Esophagus muscularis mucosa (tissue), 4 donors: ENCODE data around the gene BRAT1. TPM values are rescaled to one million over a fixed set of nuclear protein-coding genes. Genes with fewer than 3 reads are reported as not detected.

Experiments used
- DNase-seq: peaks from one replicate; pipeline ENCODE4 v3.0.0-alpha.2; 2017; ENCODE audit errors: extremely low spot score
- H3K27ac ChIP-seq, 4 donors: fragments of 200-600 bp; sonication (generic); replicated peaks in 1 of 4; 1 replicate in 3 of 4; 2 replicates in 1 of 4; pipeline ENCODE4 v1.5.1; 2016 to 2019; ENCODE audit warnings: mild to moderate bottlenecking in 1 of 4
- H3K27me3 ChIP-seq, 4 donors: fragments of 200-600 bp; sonication (generic); one replicate each; pipeline versions ENCODE4 v1.5.1 to v1.6.0; 2016 to 2019
- H3K36me3 ChIP-seq, 4 donors: fragments of 200-600 bp; sonication (generic); one replicate each; pipeline ENCODE4 v1.5.1; 2016 to 2019
- H3K4me1 ChIP-seq, 4 donors: fragments of 200-600 bp; sonication (generic); one replicate each; pipeline ENCODE4 v1.5.1; 2016 to 2019
- H3K4me3 ChIP-seq, 4 donors: fragments of 200-600 bp; sonication (generic); 1 replicate in 2 of 4; 2 replicates in 2 of 4; pipeline ENCODE4 v1.5.1; 2016 to 2019; ENCODE audit warnings: mild to moderate bottlenecking in 4 of 4, moderate library complexity in 1 of 4
- H3K9me3 ChIP-seq, 4 donors: fragments of 200-600 bp; sonication (generic); 1 replicate in 3 of 4; 2 replicates in 1 of 4; pipeline ENCODE4 v1.5.1; 2016 to 2019
- CTCF ChIP-seq, 3 experiments: fragments of 200-600 bp in 2 of 3; fragments of 450-650 bp in 1 of 3; sonication (generic) in 2 of 3; IDR thresholded peaks; one replicate each; pipeline ENCODE4 v1.5.1; 2017 to 2019; ENCODE audit warnings: antibody characterized with exemption in 3 of 3, mild to moderate bottlenecking in 2 of 3, moderate library complexity in 1 of 3
- EP300 ChIP-seq: sonication (generic); formaldehyde crosslinking; IDR thresholded peaks from one replicate; pipeline ENCODE4 v1.6.1; 2017; ENCODE audit warnings: antibody characterized with exemption
- POLR2A ChIP-seq: fragments of 450-650 bp; IDR thresholded peaks from one replicate; pipeline ENCODE4 v1.6.1; 2017; ENCODE audit warnings: antibody characterized with exemption, moderate library complexity, mild to moderate bottlenecking, low read depth
- POLR2AphosphoS5 ChIP-seq, 2 donors: sonication (generic); formaldehyde crosslinking; IDR thresholded peaks; one replicate each; pipeline ENCODE4 v1.6.1; 2017; ENCODE audit warnings: antibody characterized with exemption in 2 of 2
- WGBS: methylation state at CpG from one replicate; pipeline ENCODE4 v1.1.5; 2018; 5-methylcytosine and 5-hydroxymethylcytosine counted together
- intact Hi-C: fragments of 100-400 bp; cut with DNase I; formaldehyde crosslinking; loops from one replicate; pipeline ENCODE4 v1.15.1; 2023
- total RNA-seq, 4 donors: library from RNA; depleted of rRNA; stranded (reverse); fragments of >200 nt; gene quantifications; one replicate each; pipeline versions ENCODE4 v1.1.0 to v1.2.1, GENCODE V29; 2016

Gene BRAT1
- total RNA-seq, 4 donors from 2014 or later: 22.0 to 43.8 (median 32.7) TPM

- 91% methylated on average over 11 of the region's 11 CpGs for WGBS
- Histone ChIP-seq H3K4me3 (no peak overlapping the region), H3K27ac (no peak overlapping the region), H3K27me3 (no peaks in the 10 kb centered on the region), H3K36me3 (peaks cover 20 to 53% (median 47%) of the 10 kb centered on the region in 4 donors), H3K4me1 (no peaks in the 10 kb centered on the region), H3K9me3 (no peaks in the 10 kb centered on the region)
- no peak for DNase-seq
- no peak for TF ChIP-seq POLR2AphosphoS5 (IDR thresholded peaks at IDR 0.05)
- TF ChIP-seq POLR2A: no peak
- no peak for TF ChIP-seq CTCF (IDR thresholded peaks at IDR 0.05)
- TF ChIP-seq EP300: no peak
- intact Hi-C loops: no loop called here
Measured at GRCh38 chr7:2580636-2581035, 25.3 kb upstream of the BRAT1 start.

- H3K36me3 ChIP-seq: peaks cover 22 to 59% (median 51%) of the 10 kb centered on the region in 4 donors
- TF ChIP-seq POLR2AphosphoS5 (IDR thresholded peaks at IDR 0.05) (no peak), EP300 (no peak)
- H3K27ac ChIP-seq: no peak overlapping the region
- H3K4me3 ChIP-seq: no peak overlapping the region
- no peaks in the 10 kb centered on the region for H3K4me1 ChIP-seq
- intact Hi-C loops: no loop called here
- 93% methylated on average over 70 of the region's 73 CpGs for WGBS
- no peaks in the 10 kb centered on the region for H3K9me3 ChIP-seq
- H3K27me3 ChIP-seq: no peaks in the 10 kb centered on the region
- no peak for DNase-seq
Measured at GRCh38 chr7:2577914-2578680, 22.8 kb upstream of the BRAT1 start.

GRCh38 chr7:2576742-2577491 is 21.6 kb upstream of the BRAT1 start:
- intact Hi-C loops: no loop called here
- 91% methylated on average over 50 of the region's 56 CpGs for WGBS
- no peak overlapping the region for H3K27ac ChIP-seq
- peaks cover 22 to 62% (median 57%) of the 10 kb centered on the region in 4 donors for H3K36me3 ChIP-seq
- H3K4me3 ChIP-seq: no peak overlapping the region
- H3K9me3 ChIP-seq: no peaks in the 10 kb centered on the region
- no peaks in the 10 kb centered on the region for H3K4me1 ChIP-seq
- TF ChIP-seq EP300: no peak
- TF ChIP-seq POLR2A: no peak
- no peak for TF ChIP-seq CTCF (IDR thresholded peaks at IDR 0.05)
- TF ChIP-seq POLR2AphosphoS5 (IDR thresholded peaks at IDR 0.05): no peak
- no peak for DNase-seq
- H3K27me3 ChIP-seq: no peaks in the 10 kb centered on the region

- Histone ChIP-seq H3K27me3 (no peaks in the 10 kb centered on the region), H3K9me3 (no peaks in the 10 kb centered on the region), H3K4me1 (no peaks in the 10 kb centered on the region), H3K27ac (no peak overlapping the region), H3K4me3 (no peak overlapping the region), H3K36me3 (peaks cover 22 to 68% (median 59%) of the 10 kb centered on the region in 4 donors)
- TF ChIP-seq POLR2A: no peak
- no peak for TF ChIP-seq EP300
- no peak for TF ChIP-seq POLR2AphosphoS5 (IDR thresholded peaks at IDR 0.05)
- TF ChIP-seq CTCF (IDR thresholded peaks at IDR 0.05): no peak
- intact Hi-C loops: no loop called here
- WGBS: 85% methylated on average over 19 of the region's 21 CpGs
- DNase-seq: no peak
Measured at GRCh38 chr7:2575733-2576340, 20.5 kb upstream of the BRAT1 start.
